Measurements from ENCODE around the gene KRTAP1-3. TPM values are rescaled to one million over a fixed set of nuclear protein-coding genes. Genes with fewer than 3 reads are reported as not detected.
"Not testable (repeated sequence)": the region's sequence is repeated elsewhere in the genome, so short reads cannot be mapped to it uniquely, and the experiment has no call there.

Gene KRTAP1-3
- total and polyA plus RNA-seq, 3 donors from 2014 or later, result not detected

- no peak for DNase-seq
- H3K36me3 ChIP-seq (ENCODE audit: low read depth, missing control alignments), result no peaks in the 10 kb centered on the region
- H3K4me1 ChIP-seq, result no peaks in the 10 kb centered on the region
- H3K27ac ChIP-seq, result no peak overlapping the region
- intact Hi-C loops (cut with DNase I; ENCODE audit: low total_unique reads), result no loop called here
- TF ChIP-seq POLR2A (IDR thresholded peaks at IDR 0.05) (no peak), CTCF (IDR thresholded peaks at IDR 0.05) (no peak)
- WGBS, 2 donors, result 91 to 96% methylated on average over 1 of the region's 1 CpG
- H3K4me3 ChIP-seq, result no peak overlapping the region
- H3K27me3 ChIP-seq, result no peaks in the 10 kb centered on the region
- H3K9me3 ChIP-seq, result no peaks in the 10 kb centered on the region
These were observed 29.6 kb upstream of the KRTAP1-3 start for GRCh38 chr17:41064301-41064700.

- H3K36me3 ChIP-seq (ENCODE audit: low read depth, missing control alignments), result no peaks in the 10 kb centered on the region
- WGBS, 2 donors, result 85 to 88% methylated on average over 4 of the region's 4 CpGs
- no peaks in the 10 kb centered on the region for H3K4me1 ChIP-seq
- intact Hi-C loops (cut with DNase I; ENCODE audit: low total_unique reads), result no loop called here
- no peak overlapping the region for H3K4me3 ChIP-seq
- H3K27ac ChIP-seq, result no peak overlapping the region
- no peak for TF ChIP-seq CTCF (IDR thresholded peaks at IDR 0.05)
- TF ChIP-seq POLR2A (IDR thresholded peaks at IDR 0.05), result no peak
- DNase-seq, result no peak
- no peaks in the 10 kb centered on the region for H3K27me3 ChIP-seq
- H3K9me3 ChIP-seq, result no peaks in the 10 kb centered on the region
These were observed 28.8 kb upstream of the KRTAP1-3 start for GRCh38 chr17:41063449-41063848.

GRCh38 chr17:41061964-41062363 is 27.3 kb upstream of the KRTAP1-3 start:
- no peaks in the 10 kb centered on the region for H3K36me3 ChIP-seq (ENCODE audit: low read depth, missing control alignments)
- no peak for DNase-seq
- peak overlapping the region in 1 of 2 donors; percentile 41 for H3K27ac ChIP-seq
- no peaks in the 10 kb centered on the region for H3K27me3 ChIP-seq
- intact Hi-C loops (cut with DNase I; ENCODE audit: low total_unique reads), result no loop called here
- no peak for TF ChIP-seq POLR2A (IDR thresholded peaks at IDR 0.05)
- TF ChIP-seq CTCF (IDR thresholded peaks at IDR 0.05), result no peak
- no peak overlapping the region for H3K4me3 ChIP-seq
- H3K4me1 ChIP-seq, result no peaks in the 10 kb centered on the region
- 48 to 51% methylated on average over 1 of the region's 1 CpG for WGBS, 2 donors
- H3K9me3 ChIP-seq, result no peaks in the 10 kb centered on the region

DNA sequence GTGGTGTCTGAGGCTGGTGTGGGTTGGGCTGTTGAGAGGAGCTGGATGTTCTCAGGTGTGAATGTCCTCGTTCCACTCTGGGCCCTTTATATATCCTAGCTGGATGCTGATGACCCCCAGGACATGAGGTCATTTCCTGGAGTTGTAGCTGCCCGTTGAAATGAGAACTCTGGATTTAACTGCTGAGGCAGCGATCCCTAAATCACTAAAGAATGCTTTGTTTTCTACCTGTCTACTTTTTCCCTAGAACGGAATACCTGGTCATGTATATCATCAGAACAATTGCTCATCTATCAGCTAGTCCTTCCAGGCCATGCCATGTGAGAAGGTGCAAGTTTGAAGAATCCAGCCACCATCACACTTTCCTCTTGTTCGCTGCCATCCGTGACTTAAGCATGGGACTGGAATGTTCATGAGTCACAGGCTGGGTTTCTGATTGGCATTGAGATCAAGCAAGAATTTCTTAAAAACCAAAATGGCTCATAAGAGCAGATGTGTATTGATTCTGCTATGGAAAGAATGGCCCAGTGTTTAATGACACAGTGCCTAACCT is 25.5 kb upstream of the KRTAP1-3 start, which contains the start of gene KRTAP2-3:
Gene KRTAP2-3, minus strand, starts transcription at position 63 of the 553 bp plus-strand sequence. CDS start 64 bp downstream, outside the sequence.
- TF ChIP-seq CTCF (IDR thresholded peaks at IDR 0.05), result no peak
- intact Hi-C loops (cut with DNase I; ENCODE audit: low total_unique reads), result no loop called here
- no peak within 1 kb of the TSS for H3K4me3 ChIP-seq
- no peaks in the 10 kb centered on the region for H3K27me3 ChIP-seq
- H3K4me1 ChIP-seq, result no peaks in the 10 kb centered on the region
- 44 to 74% methylated on average over 6 of the region's 6 CpGs for WGBS, 2 donors
- no peak within 1 kb of the TSS for H3K27ac ChIP-seq
- no peaks in the 10 kb centered on the region for H3K9me3 ChIP-seq
- DNase-seq, result no peak
- H3K36me3 ChIP-seq (ENCODE audit: low read depth, missing control alignments), result no peaks in the 10 kb centered on the region

GRCh38 chr17:41059276-41060051 is 24.8 kb upstream of the KRTAP1-3 start:
- H3K9me3 ChIP-seq; H3K27me3 ChIP-seq; H3K27ac ChIP-seq; intact Hi-C loops (cut with DNase I; ENCODE audit: low total_unique reads); DNase-seq; H3K36me3 ChIP-seq (ENCODE audit: low read depth, missing control alignments); H3K4me1 ChIP-seq; H3K4me3 ChIP-seq: not testable (repeated sequence)
- 24 to 44% methylated on average over 8 to 9 of the region's 31 CpGs for WGBS, 2 donors
